ENCODE data around the gene SLC49A4.

SLC49A4 gene

DNA sequence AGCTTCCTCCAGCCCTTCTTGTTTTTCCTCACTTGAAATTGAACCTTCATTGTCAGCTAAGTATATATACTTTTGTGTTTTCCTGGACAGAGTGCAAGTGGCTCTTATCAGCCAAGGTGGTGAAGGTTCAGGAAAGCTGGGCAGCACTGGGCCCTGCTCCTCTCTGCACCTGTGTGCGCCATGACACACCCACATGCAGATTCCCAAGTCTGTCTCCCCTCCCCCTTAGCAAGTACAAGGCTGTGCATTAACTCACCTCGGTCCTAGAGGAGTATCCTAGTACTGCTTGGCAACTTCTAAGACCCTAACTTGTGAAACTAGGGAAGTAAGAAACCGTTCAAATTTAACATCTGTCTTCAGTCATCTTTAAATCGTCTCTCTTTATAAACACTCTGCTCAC is 85.8 kb downstream of the SLC49A4 start:
- TF ChIP-seq, protein P1, sequence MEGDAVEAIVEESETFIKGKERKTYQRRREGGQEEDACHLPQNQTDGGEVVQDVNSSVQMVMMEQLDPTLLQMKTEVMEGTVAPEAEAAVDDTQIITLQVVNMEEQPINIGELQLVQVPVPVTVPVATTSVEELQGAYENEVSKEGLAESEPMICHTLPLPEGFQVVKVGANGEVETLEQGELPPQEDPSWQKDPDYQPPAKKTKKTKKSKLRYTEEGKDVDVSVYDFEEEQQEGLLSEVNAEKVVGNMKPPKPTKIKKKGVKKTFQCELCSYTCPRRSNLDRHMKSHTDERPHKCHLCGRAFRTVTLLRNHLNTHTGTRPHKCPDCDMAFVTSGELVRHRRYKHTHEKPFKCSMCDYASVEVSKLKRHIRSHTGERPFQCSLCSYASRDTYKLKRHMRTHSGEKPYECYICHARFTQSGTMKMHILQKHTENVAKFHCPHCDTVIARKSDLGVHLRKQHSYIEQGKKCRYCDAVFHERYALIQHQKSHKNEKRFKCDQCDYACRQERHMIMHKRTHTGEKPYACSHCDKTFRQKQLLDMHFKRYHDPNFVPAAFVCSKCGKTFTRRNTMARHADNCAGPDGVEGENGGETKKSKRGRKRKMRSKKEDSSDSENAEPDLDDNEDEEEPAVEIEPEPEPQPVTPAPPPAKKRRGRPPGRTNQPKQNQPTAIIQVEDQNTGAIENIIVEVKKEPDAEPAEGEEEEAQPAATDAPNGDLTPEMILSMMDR (IDR thresholded peaks at IDR 0.05; ENCODE audit: borderline replicate concordance, control extremely low read depth, extremely low read depth, insufficient read depth, missing control alignments): no peak
- in situ Hi-C loops (cut with MboI; ENCODE audit: low sequenced_read_pairs, unreplicated experiment): no loop called here
- DNase-seq (ENCODE audit: low spot score): no peak

GRCh38 chr3:122882361-122882947 is 87.6 kb downstream of the SLC49A4 start:
- DNase-seq (ENCODE audit: low spot score): no peak
- TF ChIP-seq, protein P1 (IDR thresholded peaks at IDR 0.05; ENCODE audit: borderline replicate concordance, control extremely low read depth, extremely low read depth, insufficient read depth, missing control alignments): no peak
- in situ Hi-C loops (cut with MboI; ENCODE audit: low sequenced_read_pairs, unreplicated experiment): no loop called here

DNA sequence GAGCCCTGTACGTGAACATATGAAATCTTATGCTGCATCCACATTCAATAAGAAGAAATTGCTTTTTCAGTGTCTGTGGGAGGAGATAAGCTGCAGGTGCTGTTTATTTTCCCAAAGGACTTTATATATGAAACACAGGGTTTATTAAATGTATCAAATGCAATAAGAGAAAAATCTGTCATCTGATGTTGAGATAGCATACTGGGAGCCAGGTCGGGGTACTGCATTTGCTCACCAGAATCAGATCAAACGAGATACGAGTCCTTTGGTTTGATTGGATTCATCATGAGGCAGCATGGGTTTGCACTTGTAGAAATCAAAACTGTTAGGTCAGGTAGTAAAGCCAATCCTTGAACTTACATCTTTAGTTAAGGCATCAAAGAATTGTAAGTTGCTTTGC is 91.4 kb downstream of the SLC49A4 start:
- in situ Hi-C loops (cut with MboI; ENCODE audit: low sequenced_read_pairs, unreplicated experiment): no loop called here
- DNase-seq (ENCODE audit: low spot score): no peak
- TF ChIP-seq, protein P1 (IDR thresholded peaks at IDR 0.05; ENCODE audit: borderline replicate concordance, control extremely low read depth, extremely low read depth, insufficient read depth, missing control alignments): no peak

DNA sequence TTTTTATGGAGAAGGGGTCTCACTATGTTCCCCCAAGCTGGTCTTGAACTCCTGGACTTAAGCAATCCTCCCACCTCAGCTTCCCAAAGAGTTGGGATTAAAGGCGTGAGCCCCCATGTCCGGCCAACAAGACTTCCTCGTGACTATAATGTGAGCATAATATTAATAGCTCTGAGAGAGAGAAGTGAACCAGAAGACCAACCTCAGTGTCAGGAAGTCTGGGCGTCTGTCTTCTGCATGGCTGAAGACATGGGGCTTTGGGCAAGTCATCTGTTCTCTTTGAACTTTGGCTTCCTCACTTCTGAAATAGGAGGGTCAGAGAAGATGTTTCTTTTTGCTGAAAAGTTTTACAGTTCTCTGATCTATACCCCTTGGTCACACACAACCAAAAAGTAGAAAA is 92.1 kb downstream of the SLC49A4 start:
- DNase-seq (ENCODE audit: low spot score): no peak
- in situ Hi-C loops (cut with MboI; ENCODE audit: low sequenced_read_pairs, unreplicated experiment): no loop called here
- TF ChIP-seq, protein P1 (IDR thresholded peaks at IDR 0.05; ENCODE audit: borderline replicate concordance, control extremely low read depth, extremely low read depth, insufficient read depth, missing control alignments): no peak

DNA sequence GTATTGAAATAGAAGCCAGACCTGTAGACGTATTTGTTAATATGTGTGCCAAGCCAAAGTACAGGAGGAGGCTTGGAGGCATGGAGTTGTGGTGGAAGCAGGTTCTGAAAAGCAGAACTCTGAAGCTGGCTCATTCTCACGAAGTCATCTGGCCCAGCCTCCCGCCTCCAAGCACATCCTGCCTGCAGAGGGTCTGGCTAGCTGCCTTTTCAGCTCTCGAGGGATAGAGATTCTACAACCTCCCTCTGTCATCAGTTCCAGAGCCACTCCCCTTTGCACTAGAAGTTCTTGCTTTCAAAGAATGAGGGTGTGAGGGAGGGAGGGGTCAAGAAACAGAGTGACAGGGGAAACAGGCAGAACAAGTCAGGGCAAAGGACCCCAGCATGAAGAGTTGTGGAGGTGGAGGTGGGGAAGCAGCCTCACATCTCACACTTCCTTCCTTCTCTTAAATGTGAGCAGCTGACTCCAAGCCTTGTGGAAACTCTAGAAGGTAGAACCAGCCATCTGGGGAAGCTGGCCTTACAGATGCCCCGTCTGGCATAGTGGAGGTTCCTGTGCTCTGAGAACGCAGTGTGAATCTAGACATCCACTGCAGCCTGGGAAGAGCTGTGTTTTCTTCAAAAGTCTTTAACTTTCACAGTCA is 95.3 kb downstream of the SLC49A4 start:
- peak; percentile 38 for DNase-seq (ENCODE audit: low spot score)
- in situ Hi-C loops (cut with MboI; ENCODE audit: low sequenced_read_pairs, unreplicated experiment): no loop called here
- TF ChIP-seq, protein P1 (IDR thresholded peaks at IDR 0.05; ENCODE audit: borderline replicate concordance, control extremely low read depth, extremely low read depth, insufficient read depth, missing control alignments): no peak

DNA sequence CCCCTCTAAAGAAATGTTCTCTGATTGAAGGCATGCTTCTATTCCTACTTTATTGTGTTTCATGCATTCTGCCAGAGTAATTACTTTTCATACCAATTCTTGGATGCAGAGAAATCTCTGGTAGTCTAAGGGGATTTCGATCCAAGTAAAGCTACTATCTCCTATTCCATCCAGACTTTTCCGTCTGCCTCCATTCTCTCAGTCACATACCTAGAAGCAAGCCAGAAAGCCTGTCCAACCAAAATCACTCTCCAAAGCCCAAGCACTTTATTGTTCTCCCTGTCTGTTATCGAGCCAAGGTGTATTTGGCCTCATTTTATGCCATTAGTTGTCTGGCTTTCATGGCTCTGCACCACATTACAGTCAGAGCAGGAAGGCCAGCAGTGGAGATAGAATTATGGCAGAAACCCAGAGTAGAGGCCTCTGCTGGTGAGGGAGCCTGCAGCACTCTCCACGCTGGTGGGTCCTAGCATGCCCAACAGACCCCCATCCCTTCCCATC is 95.9 kb downstream of the SLC49A4 start:
- DNase-seq (ENCODE audit: low spot score): no peak
- TF ChIP-seq, protein P1 (IDR thresholded peaks at IDR 0.05; ENCODE audit: borderline replicate concordance, control extremely low read depth, extremely low read depth, insufficient read depth, missing control alignments): no peak
- in situ Hi-C loops (cut with MboI; ENCODE audit: low sequenced_read_pairs, unreplicated experiment): no loop called here

Measured in GM13976 (cell line).